ENCODE results near the gene NET1.

Gene NET1

GRCh38 chr10:5485948-5486852 lies 73.8 kb downstream of the NET1 start:
- DNase-seq (ENCODE audit: low read depth) = no peak

GRCh38 chr10:5486853-5487235 lies 74.5 kb downstream of the NET1 start:
- no peak for DNase-seq (ENCODE audit: low read depth)

GRCh38 chr10:5488272-5489161 lies 76.2 kb downstream of the NET1 start:
- no peak for DNase-seq (ENCODE audit: low read depth)

GRCh38 chr10:5490032-5490431 lies 77.7 kb downstream of the NET1 start:
- no peak for DNase-seq (ENCODE audit: low read depth)

- DNase-seq (ENCODE audit: low read depth) = no peak
These were observed 78.5 kb downstream of the NET1 start for GRCh38 chr10:5490698-5491464.

- DNase-seq (ENCODE audit: low read depth) = no peak
These were observed 79.1 kb downstream of the NET1 start for GRCh38 chr10:5491477-5491876.

- DNase-seq (ENCODE audit: low read depth) = no peak
These were observed 80.0 kb downstream of the NET1 start for GRCh38 chr10:5492322-5492855.

GRCh38 chr10:5492929-5493576 lies 80.7 kb downstream of the NET1 start:
- DNase-seq (ENCODE audit: low read depth) = no peak

- DNase-seq (ENCODE audit: low read depth) = no peak
These were observed 81.3 kb downstream of the NET1 start for GRCh38 chr10:5493691-5494090.

- DNase-seq (ENCODE audit: low read depth) = no peak
These were observed 82.3 kb downstream of the NET1 start for GRCh38 chr10:5494611-5495010.

- no peak for DNase-seq (ENCODE audit: low read depth)
These were observed 84.2 kb downstream of the NET1 start for GRCh38 chr10:5496261-5497250.

- no peak for DNase-seq (ENCODE audit: low read depth)
These were observed 84.9 kb downstream of the NET1 start for GRCh38 chr10:5497289-5497688.

- DNase-seq (ENCODE audit: low read depth) = no peak
These were observed 85.8 kb downstream of the NET1 start for GRCh38 chr10:5497948-5498730.

GRCh38 chr10:5498791-5499492 lies 86.6 kb downstream of the NET1 start:
- DNase-seq (ENCODE audit: low read depth) = no peak

GRCh38 chr10:5499493-5500140 lies 87.3 kb downstream of the NET1 start, which contains the start of gene CALML5:
CALML5 (minus strand) TSS chr10:5499570; CDS start chr10:5499438, 132 bp downstream.
- no peak for DNase-seq (ENCODE audit: low read depth)

GRCh38 chr10:5500162-5500670 lies 87.9 kb downstream of the NET1 start:
- no peak for DNase-seq (ENCODE audit: low read depth)

GRCh38 chr10:5500910-5501309 lies 88.6 kb downstream of the NET1 start:
- no peak for DNase-seq (ENCODE audit: low read depth)

GRCh38 chr10:5502061-5502521 lies 89.7 kb downstream of the NET1 start:
- no peak for DNase-seq (ENCODE audit: low read depth)

All from stimulated activated CD8-positive, alpha-beta memory T cell treated with anti-CD3 and anti-CD28 coated beads, Interleukin-4, amount 100 ng/mL, for 24 hours (primary cell).